ENCODE data around the gene LIMS2. TPM values are rescaled to one million over a fixed set of nuclear protein-coding genes. Genes with fewer than 3 reads are reported as not detected.
A peak's percentile ranks its signal among the peaks of the same experiment; 100 is the strongest.

LIMS2 gene
- total and polyA plus RNA-seq, 7 donors = 9.3 to 31.8 (median 16.4) TPM

DNA sequence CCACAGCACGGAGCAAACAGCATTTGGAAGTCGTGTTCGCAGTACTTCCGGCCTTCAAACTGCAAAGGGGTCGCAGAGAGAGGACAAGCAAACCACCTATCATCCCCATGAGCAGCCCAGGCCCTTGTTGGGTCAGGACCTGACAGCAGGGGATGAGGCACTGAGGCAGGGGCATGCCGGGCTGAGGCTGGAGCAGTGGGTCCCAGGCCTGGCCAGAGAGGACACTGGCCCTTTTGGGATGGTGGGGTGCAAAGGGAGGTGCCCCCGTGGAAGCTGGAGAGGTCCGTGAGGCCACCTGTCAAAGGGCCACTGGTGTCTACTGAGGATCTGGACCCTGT lies 20.5 kb downstream of the LIMS2 start:
- Histone ChIP-seq H3K4me1 (peaks cover 2% of the 10 kb centered on the region), H3K4me3 (no peak overlapping the region), H3K27ac (no peak overlapping the region), H3K9me3 (no peaks in the 10 kb centered on the region), H3K36me3 (ENCODE audit: insufficient read depth in 1 of 2, low read depth in 1 of 2) (peaks cover 0 to 7% of the 10 kb centered on the region in 2 donors), H3K27me3 (ENCODE audit: insufficient read depth in 3 of 3, low read length in 2 of 3) (no peaks in the 10 kb centered on the region)
- DNase-seq = peak; percentile 7 to 32
- intact Hi-C loops (cut with DNase I) = loop anchor here (10.0 kb wide), 2 partner anchors 120 to 130 kb away; partner anchors contain the start of genes IWS1 (in 1 of the 2) and MYO7B (in 1 of the 2)
- no peak for ATAC-seq
- TF ChIP-seq, protein P1, sequence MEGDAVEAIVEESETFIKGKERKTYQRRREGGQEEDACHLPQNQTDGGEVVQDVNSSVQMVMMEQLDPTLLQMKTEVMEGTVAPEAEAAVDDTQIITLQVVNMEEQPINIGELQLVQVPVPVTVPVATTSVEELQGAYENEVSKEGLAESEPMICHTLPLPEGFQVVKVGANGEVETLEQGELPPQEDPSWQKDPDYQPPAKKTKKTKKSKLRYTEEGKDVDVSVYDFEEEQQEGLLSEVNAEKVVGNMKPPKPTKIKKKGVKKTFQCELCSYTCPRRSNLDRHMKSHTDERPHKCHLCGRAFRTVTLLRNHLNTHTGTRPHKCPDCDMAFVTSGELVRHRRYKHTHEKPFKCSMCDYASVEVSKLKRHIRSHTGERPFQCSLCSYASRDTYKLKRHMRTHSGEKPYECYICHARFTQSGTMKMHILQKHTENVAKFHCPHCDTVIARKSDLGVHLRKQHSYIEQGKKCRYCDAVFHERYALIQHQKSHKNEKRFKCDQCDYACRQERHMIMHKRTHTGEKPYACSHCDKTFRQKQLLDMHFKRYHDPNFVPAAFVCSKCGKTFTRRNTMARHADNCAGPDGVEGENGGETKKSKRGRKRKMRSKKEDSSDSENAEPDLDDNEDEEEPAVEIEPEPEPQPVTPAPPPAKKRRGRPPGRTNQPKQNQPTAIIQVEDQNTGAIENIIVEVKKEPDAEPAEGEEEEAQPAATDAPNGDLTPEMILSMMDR (IDR thresholded peaks at IDR 0.05) = no peak
- 86 to 92% (median 87%) methylated on average over 8 of the region's 8 CpGs for WGBS, 3 donors

DNA sequence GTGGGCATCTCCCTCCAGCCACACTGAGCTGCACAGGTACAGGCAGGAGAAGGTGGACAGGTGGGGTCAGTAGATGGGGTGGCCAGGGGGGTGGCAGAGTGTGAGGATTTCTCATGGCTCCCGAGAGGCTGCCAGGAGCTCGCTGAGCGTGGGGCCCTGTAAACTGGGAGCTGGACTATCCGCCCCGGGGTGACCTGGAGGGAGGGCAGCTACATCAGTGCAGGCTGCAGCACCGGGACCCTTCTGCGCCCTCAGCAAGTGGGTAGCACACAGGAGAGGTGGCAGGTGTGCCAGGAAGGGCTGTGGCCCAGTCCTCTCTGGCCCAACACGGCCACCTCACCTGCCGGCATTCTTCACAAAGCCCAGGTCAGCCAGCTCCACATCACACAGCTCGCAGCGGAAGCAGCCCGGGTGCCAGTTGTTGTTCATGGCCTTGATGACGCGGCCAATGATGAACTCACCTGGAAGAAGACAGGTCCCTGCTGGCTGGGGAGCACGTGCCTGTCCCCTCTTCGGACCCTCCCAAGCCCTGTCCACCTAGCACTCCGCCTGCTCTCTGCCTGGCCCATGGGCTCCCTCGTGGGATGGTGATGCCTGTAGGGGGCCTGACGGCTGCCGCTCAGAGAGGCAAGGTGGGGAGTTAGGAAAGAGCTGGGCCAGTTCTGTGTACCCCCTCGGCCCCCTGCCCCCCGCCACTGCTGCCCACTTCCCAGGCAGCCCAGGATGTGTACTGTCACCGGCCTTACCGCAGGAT lies 21.1 kb downstream of the LIMS2 start:
- TF ChIP-seq, protein P1 (IDR thresholded peaks at IDR 0.05) = no peak
- H3K4me1 ChIP-seq = peaks cover 7% of the 10 kb centered on the region
- WGBS, 3 donors = 95 to 97% (median 95%) methylated on average over 23 to 24 of the region's 24 CpGs
- intact Hi-C loops (cut with DNase I) = loop anchor here (10.0 kb wide), 2 partner anchors 119 to 129 kb away; partner anchors contain the start of genes IWS1 (in 1 of the 2) and MYO7B (in 1 of the 2)
- no peak overlapping the region for H3K4me3 ChIP-seq
- DNase-seq (peak; percentile 12 to 43), ATAC-seq (no peak)
- H3K27ac ChIP-seq = no peak overlapping the region
- H3K36me3 ChIP-seq (ENCODE audit: insufficient read depth in 1 of 2, low read depth in 1 of 2) = peaks cover 0 to 7% of the 10 kb centered on the region in 2 donors
- no peaks in the 10 kb centered on the region for H3K9me3 ChIP-seq
- no peaks in the 10 kb centered on the region for H3K27me3 ChIP-seq (ENCODE audit: insufficient read depth in 3 of 3, low read length in 2 of 3)

DNA sequence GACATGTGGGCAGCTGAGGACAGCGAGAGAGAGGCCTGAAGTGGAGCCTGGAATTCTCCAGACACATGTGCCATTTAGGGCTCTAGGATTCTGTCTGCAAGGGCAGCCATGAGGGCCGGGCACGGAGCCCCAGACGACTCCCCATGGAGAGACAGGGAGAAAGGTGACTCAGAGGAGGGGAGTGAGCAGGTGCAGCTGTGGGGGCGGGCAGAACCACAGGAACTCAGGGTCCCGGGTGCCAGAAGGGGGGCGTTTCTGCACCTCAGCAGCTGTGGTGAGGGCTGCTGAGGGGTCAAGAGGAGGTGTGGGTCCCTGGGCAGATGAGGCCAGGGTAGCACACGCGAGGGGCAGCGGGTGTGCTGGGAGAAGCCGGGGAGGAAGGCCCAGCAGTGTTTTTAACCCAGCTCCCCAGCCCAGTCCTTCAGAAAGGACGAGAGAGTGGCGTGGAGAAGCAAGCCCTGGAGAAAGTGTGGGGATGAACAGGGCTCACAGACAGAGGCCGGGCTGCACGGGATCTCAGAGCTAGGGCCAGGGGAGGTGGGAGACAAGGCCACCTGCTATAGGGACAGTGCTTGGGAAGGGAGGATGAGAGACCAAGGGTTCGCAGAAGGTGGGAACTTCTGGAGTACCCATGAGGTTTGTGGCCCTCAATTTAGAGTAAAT lies 21.8 kb downstream of the LIMS2 start:
- Histone ChIP-seq H3K36me3 (ENCODE audit: insufficient read depth in 1 of 2, low read depth in 1 of 2) (peaks cover 0 to 7% of the 10 kb centered on the region in 2 donors), H3K4me1 (peaks cover 9% of the 10 kb centered on the region), H3K27ac (no peak overlapping the region), H3K27me3 (ENCODE audit: insufficient read depth in 3 of 3, low read length in 2 of 3) (no peaks in the 10 kb centered on the region), H3K9me3 (no peaks in the 10 kb centered on the region), H3K4me3 (no peak overlapping the region)
- DNase-seq (peak; percentile 12 to 42), ATAC-seq (no peak)
- intact Hi-C loops (cut with DNase I) = loop anchor here (10.0 kb wide), 2 partner anchors 119 to 129 kb away; partner anchors contain the start of genes IWS1 (in 1 of the 2) and MYO7B (in 1 of the 2)
- 87 to 88% (median 87%) methylated on average over 16 of the region's 16 CpGs for WGBS, 3 donors
- TF ChIP-seq, protein P1 (IDR thresholded peaks at IDR 0.05) = no peak

DNA sequence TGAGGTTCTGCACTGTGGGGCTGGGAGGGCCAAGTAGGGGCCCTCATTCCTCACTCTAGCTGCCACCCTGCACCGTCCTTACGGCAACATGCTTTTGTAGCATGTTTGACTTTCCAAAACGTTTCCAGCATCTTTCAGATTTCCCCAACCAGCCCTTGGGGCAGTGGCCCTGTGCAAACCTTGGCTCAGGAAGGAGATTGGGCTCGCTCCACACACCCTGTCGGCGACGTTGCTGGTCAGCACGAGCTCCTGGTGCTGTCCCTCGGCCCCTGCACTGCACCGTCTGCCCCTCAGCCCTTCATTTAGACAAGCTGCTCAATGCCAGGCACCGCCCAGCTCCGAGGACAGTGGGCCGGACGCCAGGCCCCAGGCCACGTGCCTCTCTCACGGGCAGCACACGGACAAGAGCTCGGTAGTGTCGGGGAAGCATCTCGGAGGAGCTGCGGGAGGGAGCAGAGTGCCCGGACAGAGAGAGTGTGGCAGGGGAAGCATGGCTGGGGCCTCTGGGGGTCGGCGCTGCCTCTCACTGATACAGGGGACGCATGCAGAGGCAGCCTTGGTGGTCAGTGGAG lies 22.5 kb downstream of the LIMS2 start:
- peak overlapping the region; percentile 5 for H3K27ac ChIP-seq
- no peak overlapping the region for H3K4me3 ChIP-seq
- 77 to 82% (median 78%) methylated on average over 25 of the region's 25 CpGs for WGBS, 3 donors
- TF ChIP-seq, protein P1 (IDR thresholded peaks at IDR 0.05) = no peak
- intact Hi-C loops (cut with DNase I) = loop anchor here (10.0 kb wide), 2 partner anchors 118 to 128 kb away; partner anchors contain the start of genes IWS1 (in 1 of the 2) and MYO7B (in 1 of the 2)
- no peaks in the 10 kb centered on the region for H3K27me3 ChIP-seq (ENCODE audit: insufficient read depth in 3 of 3, low read length in 2 of 3)
- DNase-seq (peak; percentile 8 to 50), ATAC-seq (no peak)
- H3K36me3 ChIP-seq (ENCODE audit: insufficient read depth in 1 of 2, low read depth in 1 of 2) = peaks cover 0 to 7% of the 10 kb centered on the region in 2 donors
- peaks cover 9% of the 10 kb centered on the region for H3K4me1 ChIP-seq
- no peaks in the 10 kb centered on the region for H3K9me3 ChIP-seq
